Measurements from ENCODE around the gene EIF2S2. TPM values are rescaled to one million over a fixed set of nuclear protein-coding genes. Genes with fewer than 3 reads are reported as not detected.

The EIF2S2 gene
- polyA plus RNA-seq, 5 donors, result 41.6 to 47.5 (median 46.5) TPM

GRCh38 chr20:34066476-34067090 lies 45.5 kb downstream of the EIF2S2 start:
- DNase-seq, result peak in 1 of 2 donors; percentile 30

- no peak for DNase-seq
Measured at GRCh38 chr20:34065260-34065659, 46.8 kb downstream of the EIF2S2 start.

GRCh38 chr20:34064286-34064685 lies 47.8 kb downstream of the EIF2S2 start:
- no peak for DNase-seq

- no peak for DNase-seq
Measured at GRCh38 chr20:34062570-34063482, 49.2 kb downstream of the EIF2S2 start.

- DNase-seq, result no peak
Measured at GRCh38 chr20:34061695-34062094, 50.3 kb downstream of the EIF2S2 start.

GRCh38 chr20:34060970-34061369 lies 51.1 kb downstream of the EIF2S2 start:
- no peak for DNase-seq

GRCh38 chr20:34058831-34059230 lies 53.2 kb downstream of the EIF2S2 start:
- no peak for DNase-seq

GRCh38 chr20:34055290-34055689 lies 56.8 kb downstream of the EIF2S2 start:
- DNase-seq, result no peak

GRCh38 chr20:34052414-34052813 lies 59.6 kb downstream of the EIF2S2 start:
- peak in 1 of 2 donors; percentile 32 for DNase-seq

- DNase-seq, result no peak
Measured at GRCh38 chr20:34049897-34050695, 61.9 kb downstream of the EIF2S2 start.

- DNase-seq, result no peak
Measured at GRCh38 chr20:34049389-34049788, 62.7 kb downstream of the EIF2S2 start.

- no peak for DNase-seq
Measured at GRCh38 chr20:34047917-34048316, 64.1 kb downstream of the EIF2S2 start.

GRCh38 chr20:34047010-34047687 lies 64.9 kb downstream of the EIF2S2 start:
- DNase-seq, result no peak

GRCh38 chr20:34045930-34046725 lies 65.9 kb downstream of the EIF2S2 start:
- DNase-seq, result no peak

GRCh38 chr20:34045294-34045693 lies 66.7 kb downstream of the EIF2S2 start:
- peak in 1 of 2 donors; percentile 28 for DNase-seq

GRCh38 chr20:34043025-34043424 lies 69.0 kb downstream of the EIF2S2 start:
- DNase-seq, result no peak

GRCh38 chr20:34042262-34042661 lies 69.8 kb downstream of the EIF2S2 start:
- no peak for DNase-seq

- no peak for DNase-seq
Measured at GRCh38 chr20:34041226-34041625, 70.8 kb downstream of the EIF2S2 start.

GRCh38 chr20:34040300-34040995 lies 71.6 kb downstream of the EIF2S2 start:
- no peak for DNase-seq
